Right cardiac atrium (tissue), 5 donors: ENCODE results near the gene IL17A. TPM values are rescaled to one million over a fixed set of nuclear protein-coding genes. Genes with fewer than 3 reads are reported as not detected.

Experiments
- ATAC-seq, 2 donors: fragments of 200-7000 bp; cut with Tn5 transposase; one replicate each; pipeline versions ENCODE4 v1.8.0 to v1.9.1; 2020; ENCODE audit warnings: moderate library complexity in 2 of 2, mild to moderate bottlenecking in 1 of 2
- DNase-seq, 3 donors: peaks; one replicate each; pipeline ENCODE4 v3.0.0-alpha.2; 2020
- H3K27ac ChIP-seq: one replicate; pipeline ENCODE4 v1.5.1; 2013; ENCODE audit warnings: mild to moderate bottlenecking, low read length, control low read depth, moderate library complexity
- H3K27me3 ChIP-seq: one replicate; pipeline ENCODE4 v1.6.1; 2013; ENCODE audit not compliant: control insufficient read depth, insufficient read depth
- H3K4me1 ChIP-seq: one replicate; pipeline ENCODE4 v1.6.1; 2013; ENCODE audit warnings: low read length; ENCODE audit not compliant: control insufficient read depth, insufficient read depth
- H3K4me3 ChIP-seq: one replicate; pipeline ENCODE4 v1.5.1; 2013; ENCODE audit warnings: low read length, control low read depth
- H3K9me3 ChIP-seq: one replicate; pipeline ENCODE4 v1.6.1; 2013; ENCODE audit warnings: low read length; ENCODE audit not compliant: control insufficient read depth
- WGBS: extraction: QIAGEN DNeasy Blood & Tissue Kit; methylation state at CpG from one replicate; pipeline ENCODE4 v1.1.7; 2013; 5-methylcytosine and 5-hydroxymethylcytosine counted together
- intact Hi-C, 4 donors: fragments of 100-400 bp; cut with DNase I; formaldehyde crosslinking; loops; one replicate each; pipeline versions ENCODE4 v1.11.0 to v1.14.0; 2022 to 2023
- long read RNA-seq, 4 donors: library from polyadenylated mRNA; unstranded; transcript quantifications; one replicate each; pipeline ENCODE4 v2.0.0, GENCODE V29; 2020 to 2021
- polyA plus RNA-seq: library from polyadenylated mRNA; stranded (reverse); fragments of 200-250 nt; gene quantifications from one replicate; pipeline ENCODE4 v1.2.3, GENCODE V29; 2013
- total RNA-seq, 4 donors: library from RNA; stranded (reverse); fragmentation: NEBNext Ultra II Directional; extraction: Animal tissue kit (Norgen Biotek cat#: 25700); gene quantifications; one replicate each; pipeline ENCODE4 v1.2.1, GENCODE V29; 2021
- donor health status: healthy with polysubstance abuse.
- donor health status: DM: no; HTN: yes; CAD: no.
- donor health status: DM: no; HTN: no; CAD: no.
- donor health status: DM: no; HTN: yes; CAD: no; lungs with severe emphysema.
- donor health status: DM: yes; HTN: yes; CAD: no.

Gene IL17A
- total RNA-seq (not detected), polyA plus RNA-seq (not detected)
- long read RNA-seq, donor 1: 0 reads
- long read RNA-seq, donor 2: 0 reads
- long read RNA-seq, donor 3: 0 reads
- long read RNA-seq, donor 4: 0 reads

DNA sequence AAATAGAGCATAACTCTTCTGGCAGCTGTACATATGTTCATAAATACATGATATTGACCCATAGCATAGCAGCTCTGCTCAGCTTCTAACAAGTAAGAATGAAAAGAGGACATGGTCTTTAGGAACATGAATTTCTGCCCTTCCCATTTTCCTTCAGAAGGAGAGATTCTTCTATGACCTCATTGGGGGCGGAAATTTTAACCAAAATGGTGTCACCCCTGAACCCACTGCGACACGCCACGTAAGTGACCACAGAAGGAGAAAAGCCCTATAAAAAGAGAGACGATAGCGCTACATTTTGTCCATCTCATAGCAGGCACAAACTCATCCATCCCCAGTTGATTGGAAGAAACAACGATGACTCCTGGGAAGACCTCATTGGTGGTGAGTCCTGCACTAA is at the start of gene IL17A:
Gene IL17A, plus strand, starts transcription at position 301 of the 400 bp plus-strand sequence. Its CDS starts 57 bp downstream, at position 358.
- no peak for DNase-seq
- H3K27me3 ChIP-seq: no peaks in the 10 kb centered on the region

DNA sequence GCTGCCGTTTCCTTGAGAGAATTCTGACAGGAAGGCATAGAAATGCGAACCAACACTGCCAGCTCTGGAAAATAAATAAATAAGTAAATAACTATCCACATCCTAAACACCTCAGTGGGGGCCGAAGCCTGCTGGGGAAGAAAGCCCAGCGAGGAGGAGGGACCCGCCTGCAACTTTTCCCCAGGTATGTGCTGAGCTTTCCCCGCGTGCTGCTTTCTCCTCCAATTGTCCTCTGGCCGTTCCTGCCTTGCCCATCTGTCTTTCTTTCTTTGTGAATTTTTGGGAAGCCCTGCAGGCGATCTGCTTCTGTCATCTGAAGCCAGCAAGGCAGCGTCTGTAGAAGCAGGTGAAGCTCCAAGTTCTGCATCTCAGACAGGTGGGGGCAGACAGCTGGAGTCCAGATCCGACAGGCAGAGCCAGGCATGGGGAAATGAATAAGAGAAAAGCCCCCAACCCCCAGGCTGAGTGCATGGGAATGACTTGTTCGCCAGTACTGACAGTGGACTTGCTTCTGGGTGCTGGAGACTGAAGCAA is 49.2 kb upstream of the IL17A start:
- H3K4me3 ChIP-seq: no peak overlapping the region
- WGBS: 60% methylated on average over 12 of the region's 12 CpGs
- no peak for ATAC-seq
- peaks cover 2% of the 10 kb centered on the region for H3K27me3 ChIP-seq
- intact Hi-C loops: no loop called here
- DNase-seq: no peak
- H3K4me1 ChIP-seq: no peaks in the 10 kb centered on the region
- no peak overlapping the region for H3K27ac ChIP-seq
- no peaks in the 10 kb centered on the region for H3K9me3 ChIP-seq

More for the DNA sequence above, at the start of gene IL17A:
- WGBS: 95% methylated on average over 7 of the region's 7 CpGs
- intact Hi-C loops: no loop called here
- H3K27ac ChIP-seq: no peak within 1 kb of the TSS
- H3K4me3 ChIP-seq: no peak within 1 kb of the TSS
- ATAC-seq: no peak
- no peaks in the 10 kb centered on the region for H3K9me3 ChIP-seq
- H3K4me1 ChIP-seq: no peaks in the 10 kb centered on the region

DNA sequence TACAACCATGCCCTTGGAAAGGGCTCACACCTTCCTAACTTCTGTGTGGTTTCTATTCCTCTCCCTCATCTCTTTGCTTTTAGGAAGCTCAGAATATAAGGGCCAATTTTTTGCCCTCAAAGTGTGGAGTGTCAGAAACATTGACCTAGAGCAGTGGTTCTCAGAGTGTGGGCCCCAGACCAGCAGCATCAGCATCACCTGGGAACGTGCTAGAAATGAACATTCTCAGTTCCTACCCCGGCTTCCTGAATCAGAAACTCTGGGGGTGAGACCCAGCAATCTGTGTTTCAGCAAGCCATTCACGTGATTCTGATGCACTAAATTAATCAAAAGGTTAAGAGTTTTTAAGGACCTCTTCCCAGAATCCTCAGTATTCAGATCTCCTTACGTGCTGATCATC is 47.9 kb upstream of the IL17A start:
- H3K9me3 ChIP-seq: no peaks in the 10 kb centered on the region
- intact Hi-C loops: no loop called here
- H3K4me1 ChIP-seq: no peaks in the 10 kb centered on the region
- H3K27ac ChIP-seq: no peak overlapping the region
- H3K27me3 ChIP-seq: peaks cover 2% of the 10 kb centered on the region
- DNase-seq (no peak), ATAC-seq (no peak)
- no peak overlapping the region for H3K4me3 ChIP-seq
- WGBS: 76% methylated on average over 4 of the region's 4 CpGs

DNA sequence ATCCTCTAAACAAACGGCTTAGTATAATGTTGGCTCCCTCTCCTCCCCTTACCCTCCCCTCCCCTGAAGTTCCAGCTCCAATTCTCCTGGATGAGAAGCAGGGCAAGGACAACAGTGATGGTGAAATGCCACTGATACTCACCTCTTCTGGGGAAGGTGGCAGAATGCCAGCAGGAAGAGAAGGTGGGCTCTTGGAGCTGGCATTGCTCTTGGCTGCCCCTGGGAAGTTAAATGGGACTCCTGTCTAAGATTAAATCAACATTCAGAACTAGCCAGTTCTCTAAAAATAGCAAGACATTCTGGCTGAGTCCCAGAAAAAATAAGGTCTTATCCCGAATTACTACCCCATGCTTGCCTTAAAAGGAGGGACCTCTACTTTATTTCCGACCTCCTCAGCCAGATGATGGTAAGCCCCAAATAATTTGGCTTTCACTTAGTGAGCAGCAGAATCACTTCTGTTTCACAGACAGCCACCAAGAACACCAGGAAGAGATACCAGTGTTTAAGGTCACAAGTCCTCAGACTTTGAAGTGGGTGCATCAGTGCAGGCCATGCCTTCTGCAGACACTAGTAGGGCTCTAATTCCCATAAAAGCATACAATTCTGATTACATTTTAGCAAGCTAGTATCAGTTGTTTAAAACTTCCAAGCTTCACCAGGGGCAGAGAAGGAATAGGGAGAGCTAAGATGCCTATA is 46.0 kb upstream of the IL17A start:
- no peak for DNase-seq
- 18% methylated on average over 3 of the region's 3 CpGs for WGBS
- Histone ChIP-seq H3K4me1 (no peaks in the 10 kb centered on the region), H3K9me3 (no peaks in the 10 kb centered on the region), H3K4me3 (no peak overlapping the region), H3K27me3 (peaks cover 2% of the 10 kb centered on the region), H3K27ac (no peak overlapping the region)
- ATAC-seq: peak in 1 of 2 donors; percentile 24
- intact Hi-C loops: no loop called here

DNA sequence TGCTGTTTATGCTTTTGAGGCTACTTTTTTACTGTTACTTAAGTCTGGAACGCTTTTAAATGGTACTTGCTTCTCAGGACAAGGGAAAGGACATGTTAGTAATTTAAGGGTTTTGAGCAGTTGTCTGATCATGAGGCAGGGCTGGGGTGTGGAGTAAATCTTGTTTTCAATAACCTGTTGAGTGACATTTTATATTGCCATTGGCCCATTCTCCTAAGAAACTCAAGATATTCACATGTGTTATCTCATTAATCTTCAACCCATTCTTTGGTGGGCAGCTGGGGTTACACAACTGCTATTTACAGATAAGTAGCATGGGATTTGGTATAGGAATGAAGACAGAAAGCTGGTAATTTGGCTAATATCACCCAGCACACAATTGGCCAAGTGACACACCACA is 44.6 kb upstream of the IL17A start:
- Histone ChIP-seq H3K27me3 (no peaks in the 10 kb centered on the region), H3K4me3 (no peak overlapping the region), H3K27ac (no peak overlapping the region), H3K9me3 (no peaks in the 10 kb centered on the region), H3K4me1 (no peaks in the 10 kb centered on the region)
- DNase-seq (no peak), ATAC-seq (no peak)
- intact Hi-C loops: no loop called here
- 88% methylated on average over 1 of the region's 1 CpG for WGBS

DNA sequence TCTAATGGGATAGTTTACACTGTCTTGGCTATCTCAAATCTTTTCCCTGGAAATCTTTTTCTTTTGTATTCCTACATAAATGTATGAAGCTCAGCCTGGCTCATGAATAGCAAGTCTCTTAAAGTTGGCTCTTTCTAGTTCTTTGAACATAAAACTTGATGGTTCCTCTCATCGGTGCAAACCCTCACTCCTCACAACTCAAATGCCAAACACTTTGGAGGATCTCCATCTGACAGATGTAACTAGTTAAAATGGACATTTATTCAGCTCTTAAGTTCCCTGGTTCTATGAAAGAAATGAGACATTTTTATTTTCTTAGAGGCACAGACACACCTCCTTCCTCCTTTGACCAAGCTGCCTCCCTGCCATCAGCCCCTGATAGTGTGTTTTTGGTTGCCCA is 43.6 kb upstream of the IL17A start:
- Histone ChIP-seq H3K4me1 (no peaks in the 10 kb centered on the region), H3K27me3 (no peaks in the 10 kb centered on the region), H3K9me3 (no peaks in the 10 kb centered on the region), H3K27ac (no peak overlapping the region), H3K4me3 (no peak overlapping the region)
- WGBS: 83% methylated on average over 1 of the region's 1 CpG
- no peak for DNase-seq
- intact Hi-C loops: no loop called here
- ATAC-seq: no peak

DNA sequence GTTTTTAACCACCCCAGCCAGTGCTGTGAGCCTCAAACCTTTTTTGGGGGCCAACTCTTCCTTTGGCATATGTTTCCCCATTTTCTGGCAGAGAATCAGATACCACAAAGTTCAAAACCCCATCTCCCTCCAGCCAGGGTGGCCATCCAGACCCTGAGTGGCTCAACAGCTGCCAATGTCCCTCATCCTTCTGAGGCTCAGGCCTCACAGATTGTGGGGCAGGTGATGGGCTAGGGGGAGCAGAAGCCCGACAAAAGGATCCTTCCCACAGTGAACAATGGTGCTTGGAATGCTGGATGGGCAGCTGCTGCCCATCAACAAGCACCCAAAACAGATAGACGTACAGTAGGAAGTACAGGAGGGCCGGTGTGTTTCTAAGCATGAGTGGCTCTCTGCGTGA is 42.6 kb upstream of the IL17A start:
- Histone ChIP-seq H3K4me1 (no peaks in the 10 kb centered on the region), H3K27me3 (no peaks in the 10 kb centered on the region), H3K4me3 (no peak overlapping the region), H3K9me3 (no peaks in the 10 kb centered on the region), H3K27ac (no peak overlapping the region)
- WGBS: 61% methylated on average over 4 of the region's 4 CpGs
- ATAC-seq: no peak
- intact Hi-C loops: no loop called here
- DNase-seq: no peak

DNA sequence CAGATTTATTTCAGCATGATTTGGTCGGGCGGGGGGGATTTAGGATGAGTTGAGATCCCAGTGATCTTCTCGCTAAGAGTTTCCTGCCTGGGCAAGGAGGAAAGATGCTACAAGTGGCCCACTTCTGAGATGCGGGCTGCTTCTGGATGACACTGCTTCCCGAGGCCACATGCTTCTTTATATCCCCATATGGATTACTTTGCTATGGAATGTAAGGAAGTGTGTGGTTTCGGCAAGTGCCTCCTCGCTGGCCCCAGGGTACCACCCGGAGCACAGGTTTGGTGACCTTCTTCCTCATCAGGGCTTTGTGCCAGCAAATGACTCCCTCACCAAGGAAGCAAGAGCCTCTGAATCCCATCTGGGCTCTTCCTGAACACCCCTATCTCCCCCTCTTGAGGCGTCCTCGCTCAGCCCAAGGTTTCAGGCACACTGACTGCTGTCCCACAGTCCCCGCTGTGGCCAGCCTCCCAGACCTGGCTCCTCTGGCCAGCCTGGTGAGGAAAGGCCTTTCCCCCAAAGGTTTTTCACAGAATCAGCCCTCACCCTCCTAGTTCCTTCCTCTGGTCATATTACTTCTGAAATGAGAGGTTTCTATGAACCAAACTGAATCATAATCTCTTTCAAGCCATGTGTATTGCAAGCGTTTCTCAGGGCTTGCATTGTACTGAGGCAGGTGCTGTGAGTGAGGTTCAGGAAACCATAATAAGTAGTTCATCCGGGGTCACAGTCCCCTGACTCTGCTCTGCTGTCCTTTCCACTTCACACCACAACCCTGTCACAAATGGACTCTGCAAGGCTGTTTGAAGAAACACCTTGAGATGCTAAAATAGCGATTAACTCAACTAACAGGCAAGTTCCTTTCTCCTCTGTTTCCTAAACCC is 41.7 kb upstream of the IL17A start:
- WGBS: 78% methylated on average over 14 of the region's 14 CpGs
- Histone ChIP-seq H3K27me3 (no peaks in the 10 kb centered on the region), H3K4me1 (no peaks in the 10 kb centered on the region), H3K4me3 (no peak overlapping the region), H3K27ac (no peak overlapping the region), H3K9me3 (no peaks in the 10 kb centered on the region)
- intact Hi-C loops: no loop called here
- ATAC-seq (no peak), DNase-seq (peak in 1 of 3 donors; percentile 8)

DNA sequence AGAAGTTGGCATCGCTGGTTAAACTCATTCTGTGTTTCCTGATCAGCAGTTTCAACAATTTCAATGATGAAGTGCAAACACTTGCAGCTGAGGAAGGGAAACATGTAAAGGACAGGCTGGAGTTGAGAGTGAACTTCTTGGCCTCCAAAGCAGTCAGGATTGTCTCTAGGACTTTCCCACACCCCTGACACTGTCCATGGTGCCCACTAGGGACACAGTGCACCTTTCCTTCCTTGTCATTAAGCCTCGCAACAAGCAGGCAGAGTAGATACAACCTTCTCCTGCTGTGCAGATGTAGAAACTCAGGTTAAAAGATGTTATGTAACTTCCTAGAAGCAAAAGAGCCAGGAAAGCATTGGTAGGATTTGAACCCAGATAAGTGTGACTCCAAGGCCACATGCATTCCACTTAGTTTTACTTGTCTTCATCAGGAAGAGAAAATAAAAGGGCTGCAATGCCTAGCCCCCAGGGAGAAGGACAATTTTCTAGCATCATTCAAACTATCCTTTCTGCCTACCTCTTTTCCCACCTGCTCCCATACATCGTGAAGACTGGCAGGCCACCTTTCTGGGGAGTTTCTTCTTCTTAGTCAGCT is 39.2 kb upstream of the IL17A start:
- 79% methylated on average over 3 of the region's 3 CpGs for WGBS
- H3K4me1 ChIP-seq: no peaks in the 10 kb centered on the region
- intact Hi-C loops: no loop called here
- no peak overlapping the region for H3K27ac ChIP-seq
- H3K9me3 ChIP-seq: no peaks in the 10 kb centered on the region
- DNase-seq (no peak), ATAC-seq (no peak)
- H3K4me3 ChIP-seq: no peak overlapping the region
- no peaks in the 10 kb centered on the region for H3K27me3 ChIP-seq

DNA sequence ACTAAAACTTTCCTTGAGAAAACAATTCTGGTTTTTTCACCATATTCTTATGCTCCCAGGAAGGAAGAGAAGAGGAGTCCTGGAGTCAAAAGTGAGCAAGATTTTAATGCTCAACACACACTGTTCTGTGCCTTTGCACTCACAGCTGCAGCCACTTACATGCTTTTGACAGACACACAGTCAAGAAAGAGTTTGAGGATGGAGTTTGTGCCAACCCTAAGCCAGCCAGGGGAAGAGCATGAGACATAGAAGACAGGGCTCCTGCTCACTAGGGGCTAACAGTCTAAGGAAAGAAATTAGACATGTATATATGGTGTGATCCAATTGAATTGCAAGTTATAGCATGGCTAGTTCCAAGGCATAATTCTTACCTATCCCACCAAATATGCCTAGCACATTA is 37.1 kb upstream of the IL17A start:
- intact Hi-C loops: no loop called here
- no peak for ATAC-seq
- Histone ChIP-seq H3K27me3 (no peaks in the 10 kb centered on the region), H3K27ac (no peak overlapping the region), H3K9me3 (no peaks in the 10 kb centered on the region), H3K4me3 (no peak overlapping the region), H3K4me1 (no peaks in the 10 kb centered on the region)
- no peak for DNase-seq

DNA sequence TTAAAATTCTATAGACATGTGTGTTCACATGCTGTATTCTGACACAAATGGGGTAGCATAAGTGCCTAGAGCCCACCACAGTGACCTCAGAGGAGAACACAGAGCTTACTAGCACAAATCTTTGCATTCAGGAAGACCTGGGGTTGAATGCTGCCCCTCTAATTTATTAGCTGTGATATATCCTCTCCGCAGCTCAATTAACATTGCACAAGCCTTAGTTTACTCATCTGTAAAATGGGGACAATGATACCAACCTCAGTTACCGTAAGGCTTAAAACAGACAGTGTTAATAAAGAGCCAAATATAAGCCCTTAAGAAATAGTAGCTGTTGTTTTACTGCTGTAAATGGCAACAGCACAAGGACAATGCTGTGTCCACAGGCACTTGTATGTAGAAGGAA is 36.2 kb upstream of the IL17A start:
- H3K4me1 ChIP-seq: no peaks in the 10 kb centered on the region
- H3K27me3 ChIP-seq: no peaks in the 10 kb centered on the region
- no peak overlapping the region for H3K27ac ChIP-seq
- H3K4me3 ChIP-seq: no peak overlapping the region
- DNase-seq (no peak), ATAC-seq (no peak)
- 88% methylated on average over 2 of the region's 2 CpGs for WGBS
- no peaks in the 10 kb centered on the region for H3K9me3 ChIP-seq
- intact Hi-C loops: no loop called here
